IPS DF 4.7 (cell line): ENCODE measurements around the gene STAP2.
"Not testable (repeated sequence)": the region's sequence is repeated elsewhere in the genome, so short reads cannot be mapped to it uniquely, and the experiment has no call there.

Experiments used
- DNase-seq: peaks from one replicate; pipeline ENCODE4 v3.0.0-alpha.2; 2013; ENCODE audit warnings: low spot score; ENCODE audit errors: extremely low read depth

STAP2 gene

DNA sequence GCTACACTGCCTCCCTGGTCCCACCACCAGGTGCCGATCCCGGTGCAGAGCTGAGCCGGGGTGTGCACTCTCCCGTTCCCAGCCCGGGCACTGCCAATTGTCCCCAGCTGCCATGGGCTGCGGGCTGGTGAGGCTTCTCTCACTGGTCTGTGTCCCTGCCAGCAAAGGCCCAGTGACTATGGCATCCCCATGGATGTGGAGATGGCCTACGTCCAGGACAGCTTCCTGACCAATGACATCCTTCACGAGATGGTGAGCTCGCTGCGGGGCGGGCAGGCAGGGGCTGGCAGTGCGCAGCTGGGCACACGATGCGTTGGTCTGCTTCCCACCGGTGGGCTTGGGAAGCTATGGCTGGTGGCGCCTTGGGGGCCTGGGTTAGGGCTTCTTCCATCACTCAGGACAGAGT lies 19.3 kb upstream of the STAP2 start:
- DNase-seq, result no peak

DNA sequence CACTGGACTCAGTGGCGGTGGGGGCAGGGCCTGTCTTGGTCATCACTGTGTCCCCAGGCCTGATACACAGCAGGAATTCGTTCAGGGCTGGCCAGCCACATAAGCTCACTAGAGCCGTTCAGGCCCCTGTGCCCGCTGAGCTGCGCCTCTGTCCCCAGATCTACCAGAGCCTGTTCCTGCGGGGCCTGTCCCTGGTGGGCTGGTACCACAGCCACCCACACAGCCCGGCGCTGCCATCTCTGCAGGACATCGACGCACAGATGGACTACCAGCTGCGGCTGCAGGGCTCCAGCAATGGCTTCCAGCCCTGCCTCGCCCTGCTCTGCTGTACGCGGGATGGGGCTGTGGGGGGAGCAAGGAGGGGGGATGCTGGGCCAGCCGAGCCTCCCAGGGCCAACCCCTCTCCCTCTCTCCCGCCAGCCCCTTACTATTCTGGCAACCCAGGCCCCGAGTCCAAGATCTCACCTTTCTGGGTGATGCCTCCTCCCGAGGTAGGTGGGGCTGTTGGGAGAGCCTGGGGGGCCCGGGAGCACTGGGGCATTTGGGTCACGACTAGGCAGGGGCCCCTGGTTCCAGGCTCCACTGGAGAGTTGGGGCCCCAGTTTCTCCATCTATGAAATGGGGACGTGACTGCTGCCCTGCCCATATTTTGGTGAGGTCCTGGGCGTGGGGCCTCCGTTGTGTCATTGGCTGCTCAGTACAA lies 18.6 kb upstream of the STAP2 start:
- DNase-seq, result no peak

DNA sequence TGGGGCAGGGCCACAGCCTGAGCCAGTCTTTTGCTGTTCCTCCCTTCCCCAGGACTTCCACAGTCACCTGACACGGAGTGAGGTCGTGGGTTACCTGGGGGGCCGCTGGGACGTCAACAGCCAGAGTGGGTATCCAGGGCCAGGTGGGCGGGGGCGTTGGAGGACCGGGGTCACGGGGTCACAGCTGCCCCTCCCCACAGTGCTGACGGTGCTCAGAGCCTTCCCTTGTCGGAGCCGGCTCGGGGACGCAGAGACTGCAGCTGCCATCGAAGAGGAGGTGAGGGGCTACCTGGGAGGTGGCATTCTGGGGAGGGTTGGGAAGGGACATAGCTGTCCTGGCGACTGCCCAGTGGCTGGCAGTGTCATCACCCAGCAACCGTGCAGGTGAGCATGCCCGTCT lies 16.3 kb upstream of the STAP2 start:
- DNase-seq, result no peak

DNA sequence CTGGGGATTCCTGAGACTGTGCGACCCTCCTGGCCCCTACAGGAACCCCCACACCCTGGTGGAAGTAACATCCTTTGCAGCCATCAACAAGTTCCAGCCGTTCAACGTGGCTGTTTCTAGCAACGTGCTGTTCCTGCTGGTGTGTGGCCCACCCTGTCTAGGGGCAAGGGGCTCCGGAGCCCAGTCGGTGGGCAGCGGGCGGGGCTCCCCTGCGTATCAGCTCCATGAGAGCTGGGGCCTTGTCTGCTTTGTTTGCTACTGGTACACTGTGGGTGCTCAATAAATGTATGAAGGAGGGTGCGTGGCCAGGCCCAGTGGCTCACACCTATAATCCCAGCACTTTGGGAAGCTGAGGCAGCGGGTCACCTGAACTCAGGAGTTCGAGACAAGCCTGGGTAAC lies 15.7 kb upstream of the STAP2 start:
- DNase-seq, result no peak

DNA sequence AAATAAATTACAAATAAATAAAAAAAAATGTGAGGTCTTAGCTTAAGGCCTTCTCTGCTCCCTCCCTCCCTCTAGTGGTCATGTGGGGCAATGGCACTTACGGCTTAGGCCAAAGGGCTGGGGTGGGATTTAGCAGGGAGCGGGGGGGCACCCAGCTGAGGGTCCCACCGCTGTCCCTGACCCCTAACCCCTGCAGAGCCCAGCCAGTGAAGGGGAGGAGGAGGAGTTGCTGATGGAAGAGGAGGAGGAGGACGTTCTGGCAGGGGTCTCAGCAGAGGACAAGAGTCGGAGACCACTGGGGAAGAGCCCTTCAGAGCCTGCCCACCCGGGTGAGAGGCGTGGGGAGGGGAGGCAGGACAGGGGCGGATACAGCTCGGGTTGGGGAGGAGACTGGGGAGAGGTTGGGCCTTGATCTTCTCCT lies 14.1 kb upstream of the STAP2 start:
- no peak for DNase-seq

DNA sequence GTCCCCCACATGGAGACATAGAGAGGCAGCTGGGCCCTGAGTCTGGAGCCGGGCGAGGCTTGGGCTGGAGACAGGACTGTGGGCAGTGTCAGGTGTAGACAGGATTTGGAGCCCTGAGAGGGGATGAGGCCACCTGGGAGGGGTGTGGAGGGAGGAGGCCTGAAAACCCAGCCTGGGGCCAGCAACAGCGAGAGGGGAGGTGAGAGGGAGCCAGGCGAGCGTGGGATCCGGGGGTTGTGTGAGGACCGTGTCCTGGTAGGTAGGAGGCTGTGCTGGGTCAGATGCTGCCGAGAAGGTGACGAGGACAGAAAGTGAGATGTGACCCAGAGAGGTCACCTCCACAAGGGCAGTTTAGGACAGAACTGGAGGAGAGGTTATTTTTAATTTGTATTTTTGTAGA lies 12.1 kb upstream of the STAP2 start:
- no peak for DNase-seq

DNA sequence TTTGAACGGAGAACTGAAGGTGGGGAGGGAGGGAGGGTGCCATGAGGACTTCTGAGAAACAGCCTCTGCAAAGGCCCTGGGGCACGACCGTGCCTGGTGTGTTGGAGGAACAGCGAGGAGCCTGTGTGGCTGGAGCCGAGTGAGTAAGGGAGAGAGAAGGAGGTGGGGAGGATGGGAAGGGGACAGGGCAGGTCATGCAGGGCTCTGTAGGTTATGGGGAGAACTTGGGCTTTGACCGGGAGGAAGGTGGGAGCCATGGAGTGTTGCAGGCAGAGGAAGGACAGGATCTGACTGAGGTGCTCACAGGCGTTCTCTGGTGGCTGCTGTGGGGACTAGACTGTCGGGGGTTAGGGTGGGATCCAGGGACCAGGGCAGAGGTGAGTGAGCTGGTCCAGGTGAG lies 11.5 kb upstream of the STAP2 start:
- DNase-seq, result no peak

DNA sequence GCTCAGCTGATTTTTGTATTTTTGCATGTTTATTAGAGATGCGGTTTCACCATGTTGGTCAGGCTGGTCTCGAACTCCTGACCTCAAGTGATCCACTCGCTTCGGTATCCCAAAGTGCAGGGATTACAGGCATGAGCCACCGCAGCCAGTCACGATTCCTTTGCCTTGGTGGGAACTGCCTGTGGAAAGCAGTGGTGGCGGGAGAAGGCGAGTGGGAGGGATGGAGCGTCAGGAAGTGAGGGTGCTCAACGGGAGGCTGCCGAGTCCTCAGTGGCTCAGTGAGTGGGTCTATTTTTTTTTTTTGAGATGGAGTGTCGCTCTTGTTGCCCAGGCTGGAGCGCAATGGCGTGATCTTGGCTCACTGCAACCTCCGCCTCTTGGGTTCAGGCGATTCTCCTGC lies 10.6 kb upstream of the STAP2 start:
- DNase-seq, result not testable (repeated sequence)

DNA sequence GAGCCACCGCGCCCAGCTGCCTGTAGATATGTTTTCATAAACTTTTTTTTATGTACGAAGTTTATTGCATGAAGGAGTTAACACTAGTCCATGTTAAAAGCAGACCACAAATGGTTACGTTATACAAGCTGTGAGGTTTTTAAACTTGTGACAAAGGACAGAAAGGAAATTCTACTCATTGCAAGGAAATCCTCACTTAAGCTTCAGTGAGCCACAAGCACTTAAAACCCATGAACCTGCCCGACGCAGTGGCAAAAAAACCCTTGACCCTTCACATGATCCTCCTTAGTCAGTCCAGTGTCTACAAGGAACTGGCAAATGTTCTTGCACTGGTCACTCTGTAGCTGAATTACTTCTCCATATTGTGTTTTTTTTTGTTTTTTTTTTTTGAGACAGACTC lies 8.9 kb upstream of the STAP2 start:
- DNase-seq, result no peak

DNA sequence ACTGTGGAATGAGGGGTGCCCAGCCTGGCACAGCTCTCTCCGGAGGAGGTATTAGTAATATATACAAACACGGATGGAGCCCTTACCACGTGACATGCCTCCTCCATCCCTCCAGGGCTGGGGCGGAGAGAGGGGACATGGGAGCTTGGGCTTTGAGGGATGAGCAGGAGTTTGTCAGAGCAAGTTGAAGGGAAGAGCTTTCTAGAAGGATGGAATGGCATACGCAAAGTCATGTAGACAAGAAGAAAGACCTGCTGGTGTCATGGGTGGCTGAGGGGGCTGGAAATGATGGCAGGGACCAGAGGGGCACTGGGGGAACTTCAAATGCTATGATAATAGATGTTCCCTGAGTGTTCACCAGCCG lies 7.4 kb upstream of the STAP2 start:
- DNase-seq, result no peak

DNA sequence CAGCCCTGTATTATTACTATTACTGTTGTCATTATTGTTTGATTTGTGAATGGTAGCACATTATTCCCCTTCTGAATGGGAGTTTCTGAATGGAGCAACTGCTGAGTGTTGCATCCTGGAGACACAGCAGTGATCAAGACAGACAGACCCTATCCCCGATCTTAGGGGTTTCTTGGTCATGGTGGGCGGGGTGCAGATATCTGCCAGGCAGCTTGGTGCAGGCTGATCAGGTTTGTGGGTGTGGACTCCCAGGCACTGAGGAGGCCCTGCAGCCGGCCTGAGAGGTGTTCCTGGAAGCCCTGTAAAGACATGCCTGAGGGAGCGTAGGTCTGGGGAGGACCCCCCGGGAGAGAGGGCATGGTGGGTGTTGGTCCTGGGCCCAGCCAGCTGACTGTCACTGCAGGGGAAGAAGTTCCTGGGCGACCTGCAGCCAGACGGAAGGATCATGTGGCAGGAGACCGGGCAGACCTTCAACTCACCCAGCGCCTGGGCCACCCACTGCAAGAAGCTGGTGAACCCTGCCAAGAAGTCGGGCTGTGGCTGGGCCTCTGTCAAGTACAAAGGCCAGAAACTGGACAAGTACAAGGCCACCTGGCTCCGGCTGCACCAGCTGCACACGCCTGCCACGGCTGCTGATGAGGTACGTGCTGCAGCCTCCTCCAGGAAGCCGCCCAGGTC lies 6.9 kb upstream of the STAP2 start:
- DNase-seq, result no peak

DNA sequence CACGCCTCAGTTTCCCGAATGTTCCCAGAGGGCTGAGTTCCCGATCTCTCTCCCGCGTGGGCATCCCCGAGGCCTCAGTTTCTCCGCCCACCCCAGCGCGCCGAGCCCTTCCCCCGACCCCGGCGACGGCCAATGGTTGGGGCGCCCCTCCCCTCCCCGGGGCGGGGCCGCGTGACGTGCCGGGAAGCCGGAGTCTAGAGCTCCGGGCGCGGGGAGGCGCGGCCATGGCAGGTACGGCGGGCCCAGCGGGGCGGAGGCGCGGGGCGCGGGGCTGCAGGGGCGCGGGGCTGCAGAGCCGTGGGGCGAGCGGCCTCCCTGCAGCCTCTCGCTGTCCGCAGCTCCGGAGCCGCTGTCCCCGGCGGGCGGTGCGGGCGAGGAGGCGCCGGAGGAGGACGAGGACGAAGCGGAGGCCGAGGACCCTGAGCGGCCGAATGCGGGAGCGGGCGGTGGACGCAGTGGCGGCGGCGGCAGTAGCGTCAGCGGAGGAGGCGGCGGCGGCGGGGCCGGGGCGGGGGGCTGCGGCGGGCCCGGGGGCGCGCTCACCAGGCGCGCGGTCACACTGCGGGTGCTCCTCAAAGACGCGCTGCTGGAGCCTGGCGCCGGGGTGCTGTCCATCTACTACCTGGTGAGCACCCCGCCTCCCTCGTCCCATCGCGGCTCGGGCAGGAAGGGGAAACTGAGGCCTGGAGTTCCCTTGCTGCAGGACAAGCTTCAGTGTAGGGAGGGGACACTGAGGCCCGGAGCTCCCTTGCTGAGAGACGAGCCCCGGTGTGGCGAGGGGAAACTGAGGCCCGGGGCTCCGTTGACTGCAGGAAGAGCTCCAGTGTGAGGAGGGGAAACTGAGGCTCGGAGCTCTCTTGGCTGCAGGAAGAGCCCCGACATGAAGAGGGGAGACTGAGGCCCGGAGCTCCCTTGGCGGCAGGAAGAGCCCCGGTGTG lies 5.0 kb upstream of the STAP2 start, which contains the start of gene MPND:
Gene MPND (plus strand): TSS at position 193 of the 938 bp plus-strand sequence. CDS start 32 bp downstream, at position 225.
- no peak for DNase-seq

DNA sequence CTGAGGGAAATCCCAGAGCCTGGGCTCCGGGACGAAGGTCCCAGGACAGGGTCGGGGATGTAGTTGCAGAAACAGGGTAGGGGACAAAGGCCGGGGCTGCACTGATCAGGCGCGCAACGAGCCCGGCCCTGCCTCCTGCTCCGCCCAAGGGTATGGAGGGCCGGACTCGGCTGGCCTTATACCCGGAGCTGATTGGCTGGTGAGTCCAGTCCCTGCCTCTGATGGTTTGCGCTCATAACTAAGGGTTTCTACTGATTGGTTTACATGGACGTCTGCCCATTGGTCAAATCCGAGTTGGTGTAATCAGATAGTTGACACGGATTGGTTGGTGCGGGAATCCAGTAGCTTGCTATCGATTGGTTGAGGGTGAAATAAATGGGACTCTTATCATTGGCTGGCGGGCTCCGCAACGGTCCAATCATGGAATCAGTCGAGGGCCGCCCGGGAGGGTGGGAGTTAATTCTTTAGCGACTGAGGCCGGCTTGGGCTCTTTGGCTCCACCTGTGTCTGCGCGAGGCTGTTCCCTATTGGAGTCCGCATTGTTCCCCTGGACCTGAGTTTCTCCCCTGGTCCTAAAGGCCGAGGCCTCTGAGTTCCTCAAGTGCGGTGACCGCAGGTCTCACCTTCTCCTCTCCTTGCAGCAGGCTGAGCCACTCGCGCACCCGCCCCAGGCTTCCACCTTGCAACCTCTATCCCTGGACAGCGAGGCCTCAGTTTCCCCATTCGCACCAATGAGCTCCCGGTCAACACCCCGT lies 4.2 kb upstream of the STAP2 start:
- peak; percentile 100 for DNase-seq

DNA sequence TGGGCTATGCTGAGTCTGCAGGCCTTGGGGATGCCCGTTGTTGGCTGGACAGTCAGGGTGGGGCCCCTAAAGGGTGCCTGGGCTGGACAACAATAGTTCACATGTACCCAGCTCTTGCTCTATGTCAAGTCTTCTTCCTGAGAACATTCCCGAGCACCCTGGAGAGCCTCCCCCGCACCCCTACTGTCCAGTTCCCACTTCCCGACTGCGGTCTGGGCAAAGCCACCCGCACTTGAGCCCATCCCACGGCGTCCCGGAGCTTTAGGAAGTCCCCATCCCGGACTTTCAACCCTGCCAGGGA lies 3.6 kb upstream of the STAP2 start:
- DNase-seq, result no peak

DNA sequence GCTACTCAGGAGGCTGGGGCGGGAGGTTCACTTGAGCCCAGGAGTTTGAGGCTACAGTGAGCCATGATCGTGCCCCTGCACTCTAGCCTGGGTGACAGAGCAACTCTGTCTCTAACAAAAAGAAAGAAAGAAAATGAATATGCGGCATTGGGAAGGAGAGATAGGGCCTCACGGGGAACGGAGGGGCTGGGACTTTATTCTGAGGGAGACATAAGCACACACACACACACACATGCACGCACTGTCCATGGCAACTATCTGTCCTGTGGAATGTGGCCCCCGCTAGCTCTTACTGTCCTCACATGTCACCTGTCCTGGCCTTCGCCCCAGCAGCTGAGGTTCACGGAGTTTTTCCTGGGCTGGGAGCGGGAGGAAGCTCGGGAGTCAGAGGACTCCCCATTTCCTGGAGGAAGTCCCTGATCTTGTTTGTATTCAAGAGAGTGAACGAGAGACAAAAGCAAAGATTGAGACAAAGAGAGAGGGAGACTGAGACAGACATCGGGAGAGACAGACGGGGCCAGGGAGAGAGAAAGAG lies 654 bp downstream of the STAP2 start:
- no peak for DNase-seq

DNA sequence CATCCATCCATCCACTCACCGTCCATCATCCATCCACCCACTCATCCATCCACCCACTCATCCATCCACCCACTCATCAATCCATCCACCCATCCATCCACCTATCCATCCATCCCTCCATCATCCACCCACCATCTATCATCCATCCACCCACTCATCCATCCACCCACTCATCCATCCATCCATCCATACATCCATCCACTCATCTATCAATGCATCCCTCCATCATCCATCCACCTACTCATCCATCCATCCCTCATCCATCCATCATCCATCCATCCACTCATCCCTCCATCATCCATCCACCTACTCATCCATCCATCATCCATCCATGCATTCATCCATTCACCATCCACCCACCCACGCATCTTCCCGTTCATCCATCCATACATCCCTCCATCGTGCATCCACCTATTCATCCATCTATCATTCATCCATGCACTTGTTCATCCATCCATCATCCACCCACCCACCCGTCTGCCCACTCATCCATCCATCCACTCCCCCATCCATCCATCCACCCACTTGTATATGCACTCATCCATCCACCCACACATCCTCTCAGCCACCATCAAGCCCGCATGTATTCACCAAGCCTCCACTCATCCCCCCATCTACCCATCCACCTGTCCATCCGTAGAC lies 3.6 kb downstream of the STAP2 start:
- no peak for DNase-seq

DNA sequence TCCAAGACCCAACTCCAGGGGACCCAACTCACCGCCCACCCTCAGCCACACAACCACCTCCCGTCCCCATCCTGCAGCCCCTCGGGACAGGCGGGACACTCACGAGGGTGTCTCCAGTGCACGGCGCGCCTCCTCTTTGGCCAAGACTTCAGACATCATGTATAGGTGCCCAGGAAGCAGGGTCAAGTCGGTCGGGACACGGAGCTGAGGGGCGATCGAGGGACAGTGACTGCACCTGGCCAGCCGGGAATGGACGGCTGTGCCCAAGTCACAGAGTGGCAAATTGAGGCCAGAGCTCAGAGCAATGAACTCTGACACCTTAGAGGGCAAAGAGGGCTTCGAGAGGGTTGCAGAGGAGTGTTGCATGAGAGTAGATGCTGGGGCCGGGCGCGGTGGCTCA lies 8.8 kb downstream of the STAP2 start:
- DNase-seq, result no peak

DNA sequence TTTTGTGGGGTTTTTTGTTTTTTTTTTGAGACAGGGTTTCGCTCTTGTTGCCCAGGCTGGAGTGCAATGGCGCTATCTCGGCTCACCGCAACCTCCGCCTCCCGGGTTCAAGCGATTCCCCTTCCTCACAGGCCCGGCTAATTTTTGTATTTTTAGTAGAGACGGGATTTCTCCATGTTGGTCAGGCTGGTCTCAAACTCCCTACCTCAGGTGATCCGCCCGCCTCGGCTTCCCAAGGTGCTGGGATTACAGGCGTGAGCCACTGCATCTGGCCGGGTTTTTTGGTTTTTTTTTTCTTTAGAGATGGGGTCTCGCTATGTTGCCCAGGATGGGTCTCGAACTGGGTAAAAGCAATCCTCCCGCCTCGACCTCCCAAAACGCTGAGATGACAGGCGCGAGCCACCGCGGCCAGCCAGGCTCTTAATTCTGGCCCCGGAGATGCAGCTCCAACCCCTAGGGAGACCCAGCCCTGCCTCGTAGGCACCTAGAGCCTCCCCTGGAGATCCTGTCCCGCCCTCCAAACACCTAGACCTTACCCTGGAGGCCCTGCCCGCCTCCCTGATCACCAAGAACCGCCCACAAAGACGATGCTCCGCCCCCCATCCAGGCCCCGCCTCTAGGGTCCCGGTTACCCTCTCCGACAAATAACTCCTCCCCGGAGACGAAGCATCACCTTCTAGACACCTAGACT lies 9.5 kb downstream of the STAP2 start:
- not testable (repeated sequence) for DNase-seq

DNA sequence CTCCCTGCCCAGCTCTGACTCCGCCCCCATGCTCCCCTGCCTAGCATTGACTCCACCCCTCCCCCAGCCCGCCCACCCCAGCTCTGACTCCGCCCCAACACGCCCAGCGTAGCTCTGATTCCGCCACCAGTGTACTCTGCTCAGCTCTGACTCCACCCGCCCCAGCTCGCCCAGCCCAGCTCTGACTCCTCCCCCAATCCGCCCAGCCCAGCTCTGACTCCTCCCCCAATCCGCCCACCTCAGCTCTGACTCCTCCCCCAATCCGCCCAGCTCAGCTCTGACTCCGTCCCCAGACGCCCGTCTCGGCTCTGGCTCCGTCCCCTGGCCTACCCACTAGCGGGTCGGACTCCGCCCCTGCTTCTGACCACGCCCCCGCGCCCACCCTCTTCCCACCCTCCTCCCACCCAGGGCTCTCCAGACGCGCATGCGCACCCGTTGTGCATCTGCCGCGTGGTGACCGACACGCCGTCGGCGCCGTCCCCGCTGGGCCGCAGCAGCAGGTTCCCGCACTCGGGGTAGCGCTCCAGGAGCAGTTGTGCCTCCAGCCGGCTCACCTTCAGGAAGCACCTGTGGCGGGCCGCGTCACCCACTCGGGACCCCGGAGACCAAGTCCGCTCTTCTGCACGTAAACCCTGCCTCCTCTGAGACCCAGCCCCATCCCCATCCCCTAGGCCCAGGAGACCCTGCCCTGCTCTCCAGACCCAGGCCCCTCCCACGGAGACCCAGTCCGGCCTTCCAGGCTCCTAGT lies 10.2 kb downstream of the STAP2 start:
- no peak for DNase-seq

DNA sequence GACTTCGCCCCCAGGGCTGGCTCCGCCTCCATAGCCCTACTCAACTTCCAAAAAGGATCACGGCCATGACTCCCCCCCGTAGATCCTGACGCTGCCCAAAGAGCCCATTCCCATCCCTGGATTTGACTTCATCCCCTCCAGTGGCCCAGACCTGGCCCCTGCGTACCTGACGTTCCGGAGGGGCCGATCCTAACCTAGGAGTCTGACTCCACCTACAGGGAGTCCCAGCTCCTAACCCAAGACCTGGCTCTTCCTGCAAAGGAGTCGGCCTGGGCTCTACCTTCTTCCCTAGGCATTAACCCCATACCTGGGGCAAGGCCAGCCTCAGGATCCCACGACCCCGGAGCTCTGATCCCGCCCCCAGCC lies 10.8 kb downstream of the STAP2 start:
- no peak for DNase-seq
